ENCODE results near the gene DIPK1A. TPM values are rescaled to one million over a fixed set of nuclear protein-coding genes. Genes with fewer than 3 reads are reported as not detected.

The DIPK1A gene
- total RNA-seq, 1 experiment from 2014 or later, result 1.0 TPM

GRCh38 chr1:92934395-92935378 lies 26.6 kb downstream of the DIPK1A start:
- Histone ChIP-seq H3K4me3 (ENCODE audit: low read length) (no peak overlapping the region), H3K27me3 (ENCODE audit: low read length) (no peaks in the 10 kb centered on the region), H3K9me3 (ENCODE audit: low read length) (no peaks in the 10 kb centered on the region), H3K4me2 (ENCODE audit: low read length) (no peak overlapping the region), H2AFZ (ENCODE audit: low read length) (0 out of 2 replicates have a peak overlapping the region, but pooled peaks have one; percentile 2), H3K9me2 (replicated peaks; ENCODE audit: low read length) (no peaks in the 10 kb centered on the region), H4K20me1 (ENCODE audit: low read length) (no peaks in the 10 kb centered on the region), H3K79me2 (ENCODE audit: low read length) (no peaks in the 10 kb centered on the region), H3K36me3 (ENCODE audit: low read depth, low read length) (no peaks in the 10 kb centered on the region), H3K27ac (ENCODE audit: low read length) (no peak overlapping the region), H3F3A (ENCODE audit: low read length, unreplicated experiment) (peaks cover 5% of the 10 kb centered on the region), H3K9ac (ENCODE audit: low read length) (no peak overlapping the region), H3K4me1 (ENCODE audit: insufficient read depth, low read length) (peaks cover 19% of the 10 kb centered on the region)
- ChIA-PET CTCF (no interaction called here), POLR2A (ENCODE audit: unreplicated experiment) (no interaction called here)
- BruUV-seq (replicated peaks), result no TSS peak
- intact Hi-C loops (cut with micrococcal nuclease), result no loop called here
- peak; percentile 2 for DNase-seq
- TF ChIP-seq EZH2phosphoT487 (IDR thresholded peaks at IDR 0.05; ENCODE audit: borderline replicate concordance, low read length) (no peak), CTCF (conservative IDR thresholded peaks at IDR 0.05; ENCODE audit: low read depth, low read length) (no peak), EZH2 (IDR thresholded peaks at IDR 0.05; ENCODE audit: low read length, unreplicated experiment) (no peak)
- ATAC-seq, result no peak

- CTCF ChIA-PET, result interaction anchor here (0.5 kb wide), 1 partner anchor 941 kb away, joined by 3 read pairs; no protein-coding TSS in a partner anchor
- peak overlapping the region; percentile 63 for H3K4me2 ChIP-seq (ENCODE audit: low read length)
Measured at GRCh38 chr1:92933459-92933858, 27.8 kb downstream of the DIPK1A start.

More at GRCh38 chr1:92933459-92933858, 27.8 kb downstream of the DIPK1A start:
- Histone ChIP-seq H3K79me2 (ENCODE audit: low read length) (no peaks in the 10 kb centered on the region), H3K36me3 (ENCODE audit: low read depth, low read length) (no peaks in the 10 kb centered on the region), H3K9ac (ENCODE audit: low read length) (no peak overlapping the region), H3K27me3 (ENCODE audit: low read length) (no peaks in the 10 kb centered on the region), H2AFZ (ENCODE audit: low read length) (no peak overlapping the region), H3K9me2 (replicated peaks; ENCODE audit: low read length) (no peaks in the 10 kb centered on the region), H3K9me3 (ENCODE audit: low read length) (no peaks in the 10 kb centered on the region), H4K20me1 (ENCODE audit: low read length) (no peaks in the 10 kb centered on the region), H3F3A (ENCODE audit: low read length, unreplicated experiment) (peaks cover 5% of the 10 kb centered on the region), H3K27ac (ENCODE audit: low read length) (no peak overlapping the region), H3K4me1 (ENCODE audit: insufficient read depth, low read length) (peaks cover 19% of the 10 kb centered on the region), H3K4me3 (ENCODE audit: low read length) (no peak overlapping the region)
- DNase-seq, result peak; percentile 84
- BruUV-seq (replicated peaks), result no TSS peak
- intact Hi-C loops (cut with micrococcal nuclease), result no loop called here
- TF ChIP-seq EZH2phosphoT487 (IDR thresholded peaks at IDR 0.05; ENCODE audit: borderline replicate concordance, low read length) (no peak), EZH2 (IDR thresholded peaks at IDR 0.05; ENCODE audit: low read length, unreplicated experiment) (no peak), CTCF (conservative IDR thresholded peaks at IDR 0.05; ENCODE audit: low read depth, low read length) (no peak)
- POLR2A ChIA-PET (ENCODE audit: unreplicated experiment), result interaction anchor here (0.6 kb wide), 1 partner anchor 81 kb away, joined by 3 read pairs; no protein-coding TSS in a partner anchor
- no peak; the same call in 1 of the 2 replicates for ATAC-seq
